ENCODE measurements around the gene UBE3B. TPM values are rescaled to one million over a fixed set of nuclear protein-coding genes. Genes with fewer than 3 reads are reported as not detected.

The UBE3B gene
- total RNA-seq, 4 donors from 2014 or later = 42.4 to 59.2 (median 49.1) TPM

- peaks cover 0 to 8% (median 0%) of the 10 kb centered on the region in 4 donors for H3K4me1 ChIP-seq
- no peak overlapping the region for H3K27ac ChIP-seq (replicated peaks in 1 of 4)
- intact Hi-C loops (cut with DNase I) = no loop called here
- H3K27me3 ChIP-seq = peaks cover 0 to 69% (median 18%) of the 10 kb centered on the region in 4 donors
- DNase-seq (ENCODE audit: extremely low spot score) = no peak
- H3K9me3 ChIP-seq = no peaks in the 10 kb centered on the region
- no peak overlapping the region for H3K4me3 ChIP-seq
- no peak for TF ChIP-seq EP300 (IDR thresholded peaks at IDR 0.05)
- no peak for TF ChIP-seq CTCF (IDR thresholded peaks at IDR 0.05)
- no peak for TF ChIP-seq POLR2A (IDR thresholded peaks at IDR 0.05; ENCODE audit: low read depth)
- TF ChIP-seq POLR2AphosphoS5 (IDR thresholded peaks at IDR 0.05) = no peak
- WGBS = 69% methylated on average over 4 of the region's 4 CpGs
- H3K36me3 ChIP-seq = no peaks in the 10 kb centered on the region
Measured at GRCh38 chr12:109548258-109548657, 70.8 kb downstream of the UBE3B start.

GRCh38 chr12:109549613-109550270, 72.3 kb downstream of the UBE3B start:
- H3K27me3 ChIP-seq = peaks cover 0 to 74% (median 18%) of the 10 kb centered on the region in 4 donors
- TF ChIP-seq EP300 (IDR thresholded peaks at IDR 0.05) = no peak
- no peak for TF ChIP-seq POLR2A (IDR thresholded peaks at IDR 0.05; ENCODE audit: low read depth)
- TF ChIP-seq CTCF (IDR thresholded peaks at IDR 0.05) = no peak
- no peak for TF ChIP-seq POLR2AphosphoS5 (IDR thresholded peaks at IDR 0.05)

GRCh38 chr12:109550281-109550680, 72.8 kb downstream of the UBE3B start:
- Histone ChIP-seq H3K36me3 (no peaks in the 10 kb centered on the region), H3K9me3 (no peaks in the 10 kb centered on the region), H3K4me1 (peaks cover 0 to 2% (median 0%) of the 10 kb centered on the region in 4 donors), H3K4me3 (no peak overlapping the region), H3K27me3 (peaks cover 0 to 74% (median 18%) of the 10 kb centered on the region in 4 donors), H3K27ac (replicated peaks in 1 of 4) (no peak overlapping the region)
- 64% methylated on average over 12 of the region's 12 CpGs for WGBS
- intact Hi-C loops (cut with DNase I) = no loop called here
- DNase-seq (ENCODE audit: extremely low spot score) = no peak
- TF ChIP-seq POLR2AphosphoS5 (IDR thresholded peaks at IDR 0.05) (no peak), POLR2A (IDR thresholded peaks at IDR 0.05; ENCODE audit: low read depth) (no peak), EP300 (IDR thresholded peaks at IDR 0.05) (no peak), CTCF (IDR thresholded peaks at IDR 0.05) (no peak)

More at GRCh38 chr12:109549613-109550270, 72.3 kb downstream of the UBE3B start:
- DNase-seq (ENCODE audit: extremely low spot score) = no peak
- H3K4me3 ChIP-seq = no peak overlapping the region
- no peaks in the 10 kb centered on the region for H3K9me3 ChIP-seq
- intact Hi-C loops (cut with DNase I) = no loop called here
- H3K4me1 ChIP-seq = peaks cover 0 to 8% (median 0%) of the 10 kb centered on the region in 4 donors
- H3K27ac ChIP-seq (replicated peaks in 1 of 4) = no peak overlapping the region
- 49% methylated on average over 15 of the region's 15 CpGs for WGBS
- H3K36me3 ChIP-seq = no peaks in the 10 kb centered on the region

- intact Hi-C loops (cut with DNase I) = no loop called here
- 80% methylated on average over 6 of the region's 6 CpGs for WGBS
- Histone ChIP-seq H3K4me1 (no peaks in the 10 kb centered on the region), H3K36me3 (peaks cover 0 to 1% (median 0%) of the 10 kb centered on the region in 4 donors), H3K27ac (replicated peaks in 1 of 4) (no peak overlapping the region), H3K4me3 (no peak overlapping the region), H3K27me3 (peaks cover 0 to 74% (median 18%) of the 10 kb centered on the region in 4 donors), H3K9me3 (no peaks in the 10 kb centered on the region)
- TF ChIP-seq POLR2A (IDR thresholded peaks at IDR 0.05; ENCODE audit: low read depth) (no peak), POLR2AphosphoS5 (IDR thresholded peaks at IDR 0.05) (no peak), EP300 (IDR thresholded peaks at IDR 0.05) (no peak), CTCF (IDR thresholded peaks at IDR 0.05) (no peak)
- no peak for DNase-seq (ENCODE audit: extremely low spot score)
Measured at GRCh38 chr12:109551108-109551507, 73.7 kb downstream of the UBE3B start.
